ENCODE results near the gene FBXO40. TPM values are rescaled to one million over a fixed set of nuclear protein-coding genes. Genes with fewer than 3 reads are reported as not detected.
"Not testable (repeated sequence)": the region's sequence is repeated elsewhere in the genome, so short reads cannot be mapped to it uniquely, and the experiment has no call there.

FBXO40 gene, protein sequence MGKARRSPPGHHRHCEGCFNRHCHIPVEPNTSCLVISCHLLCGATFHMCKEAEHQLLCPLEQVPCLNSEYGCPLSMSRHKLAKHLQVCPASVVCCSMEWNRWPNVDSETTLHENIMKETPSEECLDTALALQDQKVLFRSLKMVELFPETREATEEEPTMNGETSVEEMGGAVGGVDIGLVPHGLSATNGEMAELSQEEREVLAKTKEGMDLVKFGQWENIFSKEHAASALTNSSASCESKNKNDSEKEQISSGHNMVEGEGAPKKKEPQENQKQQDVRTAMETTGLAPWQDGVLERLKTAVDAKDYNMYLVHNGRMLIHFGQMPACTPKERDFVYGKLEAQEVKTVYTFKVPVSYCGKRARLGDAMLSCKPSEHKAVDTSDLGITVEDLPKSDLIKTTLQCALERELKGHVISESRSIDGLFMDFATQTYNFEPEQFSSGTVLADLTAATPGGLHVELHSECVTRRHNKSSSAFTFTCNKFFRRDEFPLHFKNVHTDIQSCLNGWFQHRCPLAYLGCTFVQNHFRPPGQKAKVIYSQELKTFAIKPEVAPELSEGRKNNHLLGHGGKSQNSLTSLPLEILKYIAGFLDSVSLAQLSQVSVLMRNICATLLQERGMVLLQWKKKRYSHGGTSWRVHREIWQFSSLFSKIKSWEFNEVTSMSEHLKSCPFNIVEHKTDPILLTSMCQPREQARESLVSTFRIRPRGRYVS
- not detected for total RNA-seq

DNA sequence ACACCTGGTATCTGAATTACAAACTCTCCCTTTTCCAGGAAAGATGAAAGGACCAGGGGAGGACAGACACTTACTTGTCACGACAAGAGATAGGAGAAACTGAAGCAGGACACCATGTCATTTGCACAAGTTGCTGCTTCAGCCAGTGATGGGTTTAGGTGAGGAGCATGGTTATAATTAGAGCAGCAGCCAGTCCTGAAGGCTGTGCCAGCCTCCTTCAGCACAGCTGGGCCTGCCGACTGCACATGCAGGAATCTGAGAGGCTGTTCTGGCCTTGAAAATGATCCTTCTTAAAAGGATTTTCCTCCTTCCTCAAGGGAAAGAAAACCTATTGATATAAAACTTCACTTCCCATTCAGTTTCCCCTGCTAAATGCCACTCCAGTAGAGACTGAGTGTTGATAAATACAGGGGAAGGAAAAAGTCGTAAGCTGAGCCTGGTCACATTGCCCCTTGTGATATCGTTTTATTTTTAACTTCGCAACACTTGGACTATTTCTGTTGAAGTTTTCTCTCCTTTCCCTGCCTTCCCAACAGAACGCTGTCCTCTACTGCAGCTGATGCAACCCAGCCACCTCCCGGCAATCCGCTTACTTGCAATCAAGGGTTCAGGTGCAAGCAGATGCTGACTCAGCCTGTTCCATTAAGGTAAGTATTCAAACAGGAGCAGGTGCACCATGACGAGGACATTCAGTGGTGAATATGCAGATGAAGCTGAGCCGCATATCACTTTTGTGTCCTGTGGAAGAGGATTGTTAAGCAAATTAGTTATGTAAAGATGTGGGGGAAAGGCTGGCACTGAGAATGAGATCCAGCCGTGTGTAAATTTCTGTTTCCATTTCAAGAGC lies at the start of gene FBXO40:
Gene FBXO40 (plus strand): TSS at position 524 of the 847 bp plus-strand sequence. CDS start 27,197 bp downstream, outside the sequence.
- ATAC-seq (no peak), DNase-seq (no peak)
- Mint-ChIP-seq H3K4me3 (no peak within 1 kb of the TSS), H3K36me3 (ENCODE audit: insufficient read depth) (no peaks in the 10 kb centered on the region), H3K4me1 (ENCODE audit: low read depth) (no peaks in the 10 kb centered on the region), H3K9me3 (no peaks in the 10 kb centered on the region), H3K27me3 (ENCODE audit: low read depth) (peaks cover 2% of the 10 kb centered on the region)

DNA sequence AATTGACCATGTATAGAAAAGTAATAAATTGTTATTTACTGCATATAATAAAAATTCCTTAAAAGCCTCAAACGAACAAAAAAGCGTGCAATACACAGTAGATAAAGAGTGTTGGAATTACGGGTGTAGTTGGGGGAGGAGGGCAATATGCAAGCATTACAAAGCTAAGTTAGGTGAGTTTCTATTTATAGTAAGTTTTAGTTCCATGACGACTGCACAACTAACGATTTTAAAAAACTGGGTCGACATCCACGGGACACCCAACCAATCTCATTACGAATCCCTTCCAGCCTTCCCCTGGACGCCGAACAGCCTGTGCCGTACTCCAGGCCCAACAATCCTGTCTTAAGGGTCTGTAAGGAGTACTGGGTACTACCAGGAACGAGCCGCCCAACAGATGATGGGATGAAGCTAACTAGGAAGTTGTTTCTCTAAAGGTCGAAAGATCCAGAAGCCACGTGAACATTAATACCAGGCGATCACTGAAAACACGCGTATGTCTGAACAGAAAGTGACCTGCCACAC lies 48.1 kb upstream of the FBXO40 start:
- Mint-ChIP-seq H3K4me3 (peak overlapping the region; percentile 84), H3K4me1 (ENCODE audit: low read depth) (peaks cover 6% of the 10 kb centered on the region)

DNA sequence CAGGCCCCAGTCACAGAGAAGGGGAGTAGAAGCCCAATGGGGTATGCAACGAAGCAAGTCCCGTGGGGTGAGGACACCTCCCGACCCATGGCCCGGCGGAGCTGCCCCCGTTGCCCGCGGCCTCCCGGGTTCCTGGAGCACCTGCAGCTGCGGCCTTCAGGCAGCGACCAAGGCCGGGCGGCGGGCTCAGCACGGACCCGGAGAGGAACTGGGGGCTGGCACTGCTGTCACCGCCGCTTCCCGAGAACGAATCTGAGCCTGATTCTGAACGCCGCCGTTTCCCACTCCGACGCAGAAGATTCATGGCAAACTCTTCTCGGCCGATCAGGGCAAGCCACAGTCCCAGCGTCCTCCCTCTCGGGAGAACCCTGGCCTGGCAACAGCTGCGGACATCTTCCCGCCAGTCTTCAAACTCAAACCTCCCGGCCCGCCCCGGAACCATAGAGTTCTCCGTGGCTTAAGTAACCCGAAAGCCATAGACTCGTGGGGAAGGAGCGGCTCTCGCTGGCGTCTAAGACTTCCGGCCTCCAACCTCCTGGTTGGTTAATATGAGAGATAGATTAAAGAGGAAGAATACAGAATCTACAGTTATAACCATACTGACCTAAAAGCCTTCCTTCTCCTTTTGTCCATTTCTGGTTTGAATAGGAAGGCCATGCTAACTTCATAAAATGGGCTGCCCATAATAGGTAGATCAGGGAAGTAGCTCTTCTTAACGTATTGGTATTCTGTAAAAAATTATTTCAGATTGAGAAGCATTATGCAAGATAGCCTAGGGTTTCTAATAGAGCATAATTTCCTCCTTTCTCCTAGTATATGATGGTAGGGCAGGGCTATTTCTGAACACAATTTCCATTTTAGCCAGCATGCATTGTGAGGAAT lies 47.4 kb upstream of the FBXO40 start, which contains the start of gene POLQ:
Gene POLQ (minus strand): TSS at position 415 of the 882 bp plus-strand sequence. CDS start 111 bp downstream, at position 304.
- Mint-ChIP-seq H3K4me1 (ENCODE audit: low read depth) (peaks cover 6% of the 10 kb centered on the region), H3K36me3 (ENCODE audit: insufficient read depth) (no peaks in the 10 kb centered on the region), H3K9me3 (no peaks in the 10 kb centered on the region), H3K27me3 (ENCODE audit: low read depth) (no peaks in the 10 kb centered on the region), H3K4me3 (peak within 1 kb of the TSS; percentile 84)
- peak; percentile 99 to 100 for ATAC-seq
- DNase-seq: peak; percentile 79

More for the DNA sequence above, 48.1 kb upstream of the FBXO40 start:
- DNase-seq: no peak
- Mint-ChIP-seq H3K36me3 (ENCODE audit: insufficient read depth) (no peaks in the 10 kb centered on the region), H3K9me3 (no peaks in the 10 kb centered on the region), H3K27me3 (ENCODE audit: low read depth) (no peaks in the 10 kb centered on the region)
- peak; percentile 3 to 4 for ATAC-seq

DNA sequence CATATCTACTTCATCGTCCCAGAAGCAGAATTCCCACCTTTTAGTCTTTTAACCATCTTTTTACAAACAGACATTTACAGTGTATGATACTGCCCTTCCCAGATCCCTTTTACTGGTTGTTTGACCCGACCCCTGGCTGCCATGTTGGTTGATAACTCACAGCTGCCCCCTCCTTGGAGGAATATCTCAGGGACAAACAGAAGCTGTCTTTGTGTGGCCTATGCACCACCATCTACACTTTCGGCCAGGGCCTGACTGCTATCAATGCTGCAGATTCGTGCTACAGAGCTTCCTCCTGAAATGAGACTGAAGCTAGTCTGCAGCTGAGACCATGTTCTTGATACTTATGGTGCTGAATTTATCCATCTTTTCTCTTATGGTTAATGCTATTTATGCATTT lies 40.8 kb upstream of the FBXO40 start:
- H3K4me1 Mint-ChIP-seq (ENCODE audit: low read depth): no peaks in the 10 kb centered on the region
- H3K27me3 Mint-ChIP-seq (ENCODE audit: low read depth): peaks cover 2% of the 10 kb centered on the region
- no peak for ATAC-seq
- no peak for DNase-seq
- H3K9me3 Mint-ChIP-seq: no peaks in the 10 kb centered on the region
- no peak overlapping the region for H3K4me3 Mint-ChIP-seq
- H3K36me3 Mint-ChIP-seq (ENCODE audit: insufficient read depth): no peaks in the 10 kb centered on the region

DNA sequence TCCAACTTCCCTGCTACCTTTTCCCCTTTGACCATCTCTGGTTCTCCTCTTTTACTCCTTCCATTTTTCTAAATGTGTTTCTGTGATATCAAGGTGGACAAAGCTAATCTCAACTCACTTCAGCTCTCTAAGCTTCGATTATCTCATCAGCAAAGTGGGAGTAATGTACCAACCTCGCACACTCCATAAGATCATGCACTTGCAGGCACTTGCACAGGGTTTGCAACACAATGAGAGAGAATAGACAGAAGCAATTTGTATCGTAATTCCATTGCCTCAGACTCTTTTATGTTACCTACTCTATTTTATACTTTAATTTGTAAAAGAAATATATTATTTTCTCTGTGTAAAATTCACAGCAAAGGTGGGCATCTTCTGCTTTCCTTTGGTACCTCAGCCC lies 40.4 kb upstream of the FBXO40 start:
- DNase-seq (no peak), ATAC-seq (no peak)
- no peaks in the 10 kb centered on the region for H3K9me3 Mint-ChIP-seq
- no peaks in the 10 kb centered on the region for H3K4me1 Mint-ChIP-seq (ENCODE audit: low read depth)
- no peaks in the 10 kb centered on the region for H3K36me3 Mint-ChIP-seq (ENCODE audit: insufficient read depth)
- H3K27me3 Mint-ChIP-seq (ENCODE audit: low read depth): peaks cover 2% of the 10 kb centered on the region
- H3K4me3 Mint-ChIP-seq: no peak overlapping the region

DNA sequence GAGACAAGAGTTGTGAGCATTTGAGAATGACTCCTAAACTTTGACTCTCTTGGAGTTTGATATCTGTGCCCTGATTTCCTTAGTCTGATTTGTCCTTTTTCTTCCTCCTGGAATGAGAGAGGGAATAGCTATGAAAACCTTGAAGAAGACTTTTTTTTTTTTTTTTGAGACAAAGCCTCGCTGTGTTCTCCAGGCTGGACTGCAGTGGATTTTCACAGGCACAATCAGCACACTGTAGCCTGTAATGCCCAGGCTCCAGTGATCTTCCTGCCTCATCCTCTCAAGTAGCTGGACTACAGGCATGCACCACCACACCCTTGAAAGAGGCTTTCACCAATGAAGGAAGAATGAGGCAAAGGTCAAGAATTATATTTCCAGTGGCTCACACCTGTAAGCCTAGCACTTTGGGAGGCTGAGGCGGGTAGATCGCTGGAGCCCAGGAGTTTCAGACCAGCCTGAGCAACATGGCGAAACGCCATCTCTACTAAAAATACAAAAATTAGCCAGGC lies 35.7 kb upstream of the FBXO40 start:
- no peaks in the 10 kb centered on the region for H3K4me1 Mint-ChIP-seq (ENCODE audit: low read depth)
- no peaks in the 10 kb centered on the region for H3K36me3 Mint-ChIP-seq (ENCODE audit: insufficient read depth)
- no peaks in the 10 kb centered on the region for H3K9me3 Mint-ChIP-seq

DNA sequence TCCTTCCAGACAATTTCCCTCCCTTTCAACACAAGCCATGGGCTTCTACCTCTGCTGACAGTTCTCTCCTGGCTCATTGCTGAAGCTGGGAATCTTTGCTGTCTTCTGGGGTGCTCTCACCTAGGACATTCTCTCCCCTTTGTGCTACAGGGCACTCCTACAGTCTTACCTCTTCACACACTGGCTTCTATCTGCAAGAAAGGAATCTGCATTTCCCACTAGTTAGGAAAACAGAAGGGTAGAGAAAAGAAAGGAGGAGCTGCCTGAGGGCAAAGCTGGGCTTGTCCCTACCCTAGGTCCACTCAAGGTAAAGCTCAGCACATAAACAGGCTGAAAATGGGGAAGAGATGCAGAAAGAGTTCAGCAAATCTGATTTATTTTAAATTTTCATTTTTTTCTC lies 31.0 kb upstream of the FBXO40 start:
- ATAC-seq (no peak), DNase-seq (no peak)
- Mint-ChIP-seq H3K36me3 (ENCODE audit: insufficient read depth) (no peaks in the 10 kb centered on the region), H3K27me3 (ENCODE audit: low read depth) (peaks cover 10% of the 10 kb centered on the region), H3K4me3 (no peak overlapping the region), H3K4me1 (ENCODE audit: low read depth) (no peaks in the 10 kb centered on the region), H3K9me3 (no peaks in the 10 kb centered on the region)

More for the DNA sequence above, 35.7 kb upstream of the FBXO40 start:
- no peak for ATAC-seq
- DNase-seq: no peak
- Mint-ChIP-seq H3K27me3 (ENCODE audit: low read depth) (peaks cover 10% of the 10 kb centered on the region), H3K4me3 (no peak overlapping the region)

DNA sequence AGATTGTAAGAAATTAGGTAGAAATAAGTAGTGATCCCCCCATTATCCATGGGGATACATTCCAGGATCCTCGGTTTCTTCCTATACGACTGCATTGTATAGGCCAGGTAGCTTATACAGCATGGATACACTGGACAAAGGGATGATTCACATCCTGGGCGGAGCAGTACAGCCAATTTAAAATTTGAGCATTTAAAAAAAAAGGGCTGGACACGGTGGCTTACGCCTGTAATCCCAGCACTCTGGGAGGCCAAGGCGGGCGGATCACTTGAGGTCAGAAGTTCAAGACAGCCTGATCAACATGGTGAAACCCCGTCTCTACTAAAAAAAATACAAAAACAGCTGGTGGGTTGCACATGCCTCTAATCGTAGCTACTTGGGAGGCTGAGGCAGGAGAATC lies 26.4 kb upstream of the FBXO40 start:
- Mint-ChIP-seq H3K36me3 (ENCODE audit: insufficient read depth) (no peaks in the 10 kb centered on the region), H3K4me1 (ENCODE audit: low read depth) (no peaks in the 10 kb centered on the region), H3K4me3 (no peak overlapping the region), H3K9me3 (no peaks in the 10 kb centered on the region), H3K27me3 (ENCODE audit: low read depth) (no peaks in the 10 kb centered on the region)
- DNase-seq (no peak), ATAC-seq (no peak)

DNA sequence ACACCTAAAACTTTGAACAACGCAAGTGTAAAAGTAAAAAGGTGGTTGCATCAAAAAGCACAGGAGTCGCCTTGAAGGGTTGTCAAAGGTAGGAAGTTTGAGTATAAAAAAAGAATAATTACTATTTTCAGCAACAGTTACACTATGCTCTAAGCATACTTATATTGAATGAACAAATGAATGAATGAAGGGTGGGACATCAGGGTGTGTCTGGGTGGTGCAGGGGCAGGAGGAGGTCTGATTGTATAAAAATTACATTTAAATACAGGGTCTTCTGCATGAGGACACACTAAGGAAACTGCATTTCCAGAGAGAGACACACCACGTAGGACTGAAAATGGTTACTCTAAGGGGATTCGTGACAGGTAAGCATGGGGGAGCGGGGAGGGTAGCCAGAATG lies 25.5 kb upstream of the FBXO40 start, which contains the start of gene ARGFX:
Gene ARGFX (plus strand): TSS at position 301 of the 400 bp plus-strand sequence. CDS start 2,765 bp downstream, outside the sequence.
- Mint-ChIP-seq H3K9me3 (no peaks in the 10 kb centered on the region), H3K36me3 (ENCODE audit: insufficient read depth) (no peaks in the 10 kb centered on the region), H3K4me3 (no peak within 1 kb of the TSS), H3K4me1 (ENCODE audit: low read depth) (no peaks in the 10 kb centered on the region), H3K27me3 (ENCODE audit: low read depth) (no peaks in the 10 kb centered on the region)
- DNase-seq (no peak), ATAC-seq (no peak)

DNA sequence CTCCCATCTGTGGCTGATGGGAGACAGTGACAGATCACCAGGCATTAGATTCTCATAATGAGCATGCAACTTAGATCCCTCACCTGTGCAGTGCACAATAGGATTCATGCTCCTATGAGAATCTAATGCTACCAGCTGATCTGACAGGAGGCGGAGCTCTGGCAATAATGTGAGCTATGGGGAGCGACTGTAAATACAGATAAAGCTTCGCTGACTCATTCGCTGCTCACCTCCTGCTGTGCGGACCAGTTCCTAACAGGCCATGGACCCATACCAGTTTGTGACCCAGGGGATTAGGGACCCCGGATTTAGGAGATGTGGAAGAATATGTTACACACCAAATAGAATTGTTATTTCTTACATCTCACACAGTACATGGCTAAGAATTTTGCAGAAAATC lies 18.7 kb upstream of the FBXO40 start:
- no peak overlapping the region for H3K4me3 Mint-ChIP-seq
- H3K27me3 Mint-ChIP-seq (ENCODE audit: low read depth): peaks cover 1% of the 10 kb centered on the region
- no peaks in the 10 kb centered on the region for H3K9me3 Mint-ChIP-seq
- H3K4me1 Mint-ChIP-seq (ENCODE audit: low read depth): no peaks in the 10 kb centered on the region
- DNase-seq (no peak), ATAC-seq (no peak)
- H3K36me3 Mint-ChIP-seq (ENCODE audit: insufficient read depth): no peaks in the 10 kb centered on the region

DNA sequence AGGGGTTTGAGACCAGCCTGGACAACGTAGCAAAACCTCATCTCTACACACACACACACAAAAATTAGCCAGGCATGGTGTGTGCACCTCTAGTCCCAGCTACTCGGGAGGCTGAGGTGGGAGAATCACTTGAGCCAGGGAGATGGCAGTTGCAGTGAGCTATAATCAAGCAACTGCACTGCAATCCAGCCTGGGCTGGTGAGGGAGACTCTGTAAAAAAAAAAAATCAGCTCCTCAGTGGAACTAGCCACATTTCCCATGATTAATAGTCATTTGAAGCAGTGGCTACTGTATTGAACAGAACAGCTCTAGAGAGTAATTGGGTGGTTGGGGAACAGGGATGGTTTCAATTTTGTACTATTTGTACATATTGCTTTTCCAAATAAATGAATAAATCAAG lies 11.5 kb upstream of the FBXO40 start:
- Mint-ChIP-seq H3K27me3 (ENCODE audit: low read depth) (peaks cover 10% of the 10 kb centered on the region), H3K9me3 (no peaks in the 10 kb centered on the region), H3K36me3 (ENCODE audit: insufficient read depth) (no peaks in the 10 kb centered on the region), H3K4me1 (ENCODE audit: low read depth) (no peaks in the 10 kb centered on the region), H3K4me3 (no peak overlapping the region)
- ATAC-seq (no peak), DNase-seq (no peak)

DNA sequence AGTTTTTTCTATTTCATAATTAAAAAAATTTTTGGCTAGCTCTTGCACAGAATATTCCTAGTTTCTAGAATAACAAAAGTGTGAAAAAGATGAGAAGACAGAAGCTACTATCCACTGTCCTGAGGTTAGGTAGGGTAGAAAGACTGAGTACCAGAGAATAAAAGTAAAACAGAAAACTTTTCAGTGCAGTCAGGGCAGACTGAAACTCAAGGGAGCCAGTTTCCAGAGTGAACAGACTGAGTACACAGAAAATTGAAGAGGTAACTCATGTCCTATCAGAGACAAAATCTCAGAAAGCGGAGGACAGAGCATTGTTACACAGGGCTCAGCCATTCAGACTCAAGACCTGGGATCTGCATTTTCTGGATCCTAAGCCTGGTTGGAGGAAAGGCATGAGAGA lies 8.8 kb upstream of the FBXO40 start:
- no peaks in the 10 kb centered on the region for H3K36me3 Mint-ChIP-seq (ENCODE audit: insufficient read depth)

DNA sequence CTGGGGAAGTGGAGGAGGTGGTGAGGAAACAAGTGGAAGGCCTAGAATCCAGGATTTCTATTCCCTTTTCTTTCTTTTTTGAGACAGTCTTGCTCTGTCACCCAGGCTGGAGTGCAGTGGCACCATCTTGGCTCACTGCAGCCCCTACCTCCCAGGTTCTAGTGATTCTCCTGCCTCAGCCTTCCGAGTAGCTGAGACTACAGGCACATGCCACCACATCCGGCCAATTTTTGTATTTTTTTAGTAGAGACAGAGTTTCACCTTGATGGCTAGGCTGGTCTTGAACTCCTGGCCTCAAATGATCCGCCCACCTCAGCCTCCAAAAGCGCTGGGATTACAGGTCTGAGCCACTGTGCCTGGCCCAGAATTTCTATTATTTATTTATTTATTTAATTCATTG lies 627 bp downstream of the FBXO40 start:
- not testable (repeated sequence) for H3K9me3 Mint-ChIP-seq; H3K27me3 Mint-ChIP-seq (ENCODE audit: low read depth); ATAC-seq; H3K4me3 Mint-ChIP-seq; H3K36me3 Mint-ChIP-seq (ENCODE audit: insufficient read depth); H3K4me1 Mint-ChIP-seq (ENCODE audit: low read depth); DNase-seq

More for the DNA sequence above, 8.8 kb upstream of the FBXO40 start:
- peaks cover 10% of the 10 kb centered on the region for H3K27me3 Mint-ChIP-seq (ENCODE audit: low read depth)
- no peaks in the 10 kb centered on the region for H3K4me1 Mint-ChIP-seq (ENCODE audit: low read depth)
- no peak overlapping the region for H3K4me3 Mint-ChIP-seq
- DNase-seq (no peak), ATAC-seq (no peak)
- no peaks in the 10 kb centered on the region for H3K9me3 Mint-ChIP-seq

Measured in activated T-cell treated with anti-CD3 and anti-CD28 coated beads, Interleukin-2, amount 50 U/mL, for 4 hours (primary cell).